GM18498 (cell line): ENCODE data around the gene RFXANK.

Source experiments
- ATAC-seq: cut with Tn5 transposase; IDR thresholded peaks from one replicate; pipeline ENCODE4 v1.9.1; 2021; ENCODE audit warnings: mild to moderate bottlenecking, moderate library complexity; ENCODE audit not compliant: unreplicated experiment

RFXANK gene

GRCh38 chr19:19226663-19227062 lies 34.6 kb downstream of the RFXANK start:
- no peak for ATAC-seq

DNA sequence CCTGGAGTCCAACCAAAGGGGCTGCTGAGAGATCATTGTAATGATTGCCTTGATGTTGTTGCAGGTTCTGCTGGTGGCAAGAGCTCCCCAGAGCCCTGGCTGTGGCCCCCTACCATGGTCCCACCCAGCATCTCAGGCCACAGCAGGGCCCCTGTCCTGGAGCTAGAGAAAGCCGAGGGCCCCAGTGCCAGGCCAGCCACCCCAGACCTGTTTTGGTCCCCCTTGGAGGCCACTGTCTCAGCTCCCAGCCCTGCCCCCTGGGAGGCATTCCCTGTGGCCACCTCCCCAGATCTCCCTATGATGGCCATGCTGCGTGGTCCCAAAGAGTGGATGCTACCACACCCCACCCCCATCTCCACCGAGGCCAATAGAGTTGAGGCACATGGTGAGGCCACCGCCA lies 35.2 kb downstream of the RFXANK start:
- ATAC-seq = no peak

DNA sequence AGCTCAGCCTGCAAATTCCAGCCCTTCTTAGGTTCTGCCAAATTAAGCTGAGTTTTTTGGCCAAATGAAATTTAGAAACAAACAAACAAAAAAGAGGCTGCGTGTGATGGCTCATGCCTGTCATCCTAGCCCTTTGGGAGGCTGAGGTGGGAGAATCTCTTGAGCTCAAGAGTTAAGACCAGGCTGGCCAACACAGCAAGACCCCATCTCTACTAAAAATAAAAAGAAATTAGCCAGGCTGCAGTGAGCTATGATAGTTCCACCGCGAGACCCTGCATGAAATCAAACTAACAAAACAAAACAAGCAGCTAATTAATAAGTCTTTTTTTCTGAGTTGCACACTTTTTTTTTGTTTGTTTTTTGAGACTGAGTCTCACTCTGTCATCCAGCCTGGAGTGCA lies 37.6 kb downstream of the RFXANK start:
- no peak for ATAC-seq

- no peak for ATAC-seq
Measured at GRCh38 chr19:19230999-19231398, 38.9 kb downstream of the RFXANK start.

GRCh38 chr19:19232261-19232721 lies 40.2 kb downstream of the RFXANK start:
- ATAC-seq = no peak

- ATAC-seq = no peak
Measured at GRCh38 chr19:19234220-19234816, 42.3 kb downstream of the RFXANK start.

DNA sequence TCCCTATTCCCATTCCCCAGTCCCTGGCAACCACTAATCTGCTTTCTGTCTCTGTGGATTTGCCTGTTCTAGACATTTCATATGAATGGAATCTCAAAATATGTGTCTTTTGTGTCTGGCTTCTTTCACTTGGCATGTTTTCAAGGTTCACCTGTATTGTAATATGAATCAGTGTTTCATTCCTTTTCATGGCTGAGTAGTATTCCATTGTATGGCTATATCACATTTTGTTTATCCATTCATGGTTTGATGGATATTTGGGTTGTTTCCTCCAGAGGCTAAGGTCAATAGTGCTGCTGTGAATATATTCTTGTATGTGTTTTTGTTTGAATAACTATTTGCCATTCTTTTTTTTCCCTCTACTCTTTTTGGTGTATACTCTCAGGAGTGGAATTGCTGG lies 44.1 kb downstream of the RFXANK start:
- ATAC-seq = no peak

GRCh38 chr19:19238126-19238894 lies 46.3 kb downstream of the RFXANK start:
- ATAC-seq = no peak

GRCh38 chr19:19239675-19240074 lies 47.6 kb downstream of the RFXANK start:
- no peak for ATAC-seq

DNA sequence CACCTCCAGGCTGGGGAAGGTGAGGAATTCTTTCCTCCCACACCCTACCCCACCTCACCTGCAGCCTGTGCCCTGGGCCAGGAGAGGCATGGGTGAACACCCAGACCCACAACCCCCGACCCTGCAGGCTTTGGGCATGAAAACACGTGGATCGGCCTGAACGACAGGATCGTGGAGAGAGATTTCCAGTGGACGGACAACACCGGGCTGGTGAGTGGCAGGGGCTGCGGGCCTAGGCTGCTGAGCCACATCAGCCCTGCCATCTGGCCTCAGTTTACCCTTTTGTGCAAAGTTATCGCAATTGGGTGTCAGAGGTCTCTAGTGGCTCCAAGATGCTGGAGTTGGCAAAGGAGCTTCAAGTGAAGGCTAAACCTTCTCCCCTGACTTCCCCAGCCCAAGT lies 48.4 kb downstream of the RFXANK start:
- ATAC-seq = no peak

DNA sequence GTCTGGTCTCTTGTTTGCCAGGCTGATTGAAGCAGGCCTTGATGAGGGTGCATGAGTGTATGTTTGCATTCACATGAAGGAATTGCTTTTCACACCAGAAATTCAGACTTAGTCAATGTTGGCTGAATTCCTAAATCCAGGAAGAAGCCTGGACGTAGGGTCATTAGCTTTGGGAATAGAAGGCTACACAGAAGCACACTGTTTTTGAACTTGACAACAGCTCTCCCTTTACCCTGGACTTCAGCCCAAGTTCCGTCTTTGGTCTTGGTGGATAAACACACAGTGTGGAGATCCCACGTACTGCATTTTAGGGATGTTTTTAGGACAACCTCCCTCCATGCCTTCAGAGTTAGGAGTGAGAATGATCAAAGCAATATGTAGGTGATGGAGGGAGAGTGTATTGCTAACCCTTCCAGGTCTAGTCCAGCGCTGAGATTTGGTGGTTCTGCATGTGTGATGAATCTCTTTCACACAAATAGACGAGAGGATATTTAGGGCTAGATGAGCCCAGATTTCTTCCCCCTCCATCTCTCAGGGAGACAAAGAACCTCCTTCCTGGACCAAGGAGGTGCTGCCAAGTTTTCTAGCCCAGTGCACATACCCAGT lies 58.2 kb downstream of the RFXANK start:
- no peak for ATAC-seq
